GM12878 (cell line): ENCODE results near the gene AGTPBP1. TPM values are rescaled to one million over a fixed set of nuclear protein-coding genes. Genes with fewer than 3 reads are reported as not detected.

ENCODE experiments used
- ATAC-seq: fragments of 200-7000 bp; cut with Tn5 transposase; 3 replicates; pipeline ENCODE4 v1.9.1; 2020; ENCODE audit warnings: mild to moderate bottlenecking, moderate library complexity
- BruUV-seq: library from RNA; stranded (reverse); fragments of 400-500 nt; replicated peaks from 2 replicates; lab custom pipeline; 2021; lab: Mats Ljungman, UMichigan
- CTCF ChIA-PET: fragments of 300-600 bp; sonication (Branson Sonifier 250); formaldehyde crosslinking; extraction: SDS; loops from one replicate; lab custom pipeline; 2021; ENCODE audit warnings: inconsistent platforms; lab: Yijun Ruan, JAX
- POLR2A ChIA-PET: fragments of 350-600 bp; formaldehyde crosslinking; extraction: SDS; loops from one replicate; lab custom pipeline; 2021; ENCODE audit warnings: inconsistent platforms; lab: Charles Lee
- RAD21 ChIA-PET: fragments of 300-600 bp; sonication (Branson Sonifier 250); formaldehyde crosslinking; loops from one replicate; lab custom pipeline; 2023; ENCODE audit warnings: antibody characterized with exemption; ENCODE audit not compliant: unreplicated experiment; lab: Charles Lee
- SMC1A ChIA-PET: fragments of 300-600 bp; sonication (Branson Sonifier 250); formaldehyde crosslinking; loops from one replicate; lab custom pipeline; 2023; ENCODE audit not compliant: unreplicated experiment, uncharacterized antibody; lab: Charles Lee
- DNase-seq: peaks from one replicate; pipeline ENCODE4 v3.0.0-alpha.2; 2011; ENCODE audit warnings: low read depth, low spot score
- FAIRE-seq: peaks from 3 replicates; lab custom pipeline; 2011; peaks lifted over from hg19 to GRCh38; lab: Jason Lieb, UNC
- H2AFZ ChIP-seq: 2 replicates; pipeline ENCODE4 v1.6.0; 2011; ENCODE audit warnings: low read depth, low read length, control low read depth; ENCODE audit not compliant: control insufficient read depth
- H3K27ac ChIP-seq: 2 replicates; pipeline ENCODE4 v1.5.1; 2011; ENCODE audit warnings: control low read depth; ENCODE audit not compliant: control insufficient read depth, insufficient read depth
- H3K27me3 ChIP-seq, 2 experiments: replicated peaks in 1 of 2; 2 replicates each; pipeline versions ENCODE4 v1.6.0 to v1.6.1; 2011; ENCODE audit warnings: low read length in 1 of 2; ENCODE audit not compliant: control insufficient read depth in 2 of 2, insufficient read depth in 2 of 2
- H3K36me3 ChIP-seq, 2 experiments: 2 replicates each; pipeline ENCODE4 v1.5.1; 2011; ENCODE audit warnings: low read length in 1 of 2; ENCODE audit not compliant: control insufficient read depth in 2 of 2, insufficient read depth in 2 of 2
- H3K4me1 ChIP-seq: 2 replicates; pipeline ENCODE4 v1.6.1; 2011; ENCODE audit warnings: mild to moderate bottlenecking, low read length, moderate library complexity, mixed read lengths; ENCODE audit not compliant: control insufficient read depth, insufficient read depth
- H3K4me2 ChIP-seq: 2 replicates; pipeline ENCODE4 v1.6.0; 2011; ENCODE audit warnings: control low read depth; ENCODE audit not compliant: control insufficient read depth, insufficient read depth
- H3K4me3 ChIP-seq: fragments of 200-600 bp; sonication (generic); 2 replicates; pipeline ENCODE4 v1.5.1; 2016
- H3K79me2 ChIP-seq: 2 replicates; pipeline ENCODE4 v1.6.0; 2011; ENCODE audit warnings: low read length; ENCODE audit not compliant: control insufficient read depth, insufficient read depth
- H3K9ac ChIP-seq: 2 replicates; pipeline ENCODE4 v1.8.0; 2011; ENCODE audit warnings: low read length, control low read depth, mixed read lengths; ENCODE audit not compliant: control insufficient read depth, insufficient read depth
- H3K9me3 ChIP-seq: replicated peaks from 3 replicates; pipeline ENCODE4 v1.5.1; 2011; ENCODE audit warnings: mild to moderate bottlenecking, low read length; ENCODE audit not compliant: control insufficient read depth, insufficient read depth
- H4K20me1 ChIP-seq: 2 replicates; pipeline ENCODE4 v1.6.0; 2011; ENCODE audit not compliant: control insufficient read depth, insufficient read depth
- FOS ChIP-seq: IDR thresholded peaks from 3 replicates; pipeline ENCODE4 v1.6.1; 2011; ENCODE audit warnings: borderline replicate concordance; ENCODE audit not compliant: insufficient read length; ENCODE audit errors: extremely low read depth
- POU2F2 ChIP-seq: IDR thresholded peaks from 3 replicates; pipeline ENCODE4 v1.6.1; 2011; ENCODE audit warnings: low read depth, mild to moderate bottlenecking, low read length, borderline replicate concordance
- SKIL ChIP-seq: fragments of 450-650 bp; IDR thresholded peaks from 2 replicates; pipeline ENCODE4 v1.6.1; 2017; ENCODE audit warnings: mild to moderate bottlenecking, low read depth, inconsistent platforms; ENCODE audit not compliant: poor library complexity, severe bottlenecking
- SP1 ChIP-seq: IDR thresholded peaks from one replicate; pipeline ENCODE4 v1.6.1; 2011; ENCODE audit warnings: low read depth, low read length
- ZZZ3 ChIP-seq: IDR thresholded peaks from 2 replicates; pipeline ENCODE4 v1.6.1; 2011; ENCODE audit warnings: low read depth; ENCODE audit not compliant: control insufficient read depth, insufficient read length
- WGBS: methylation state at CpG from one replicate; pipeline ENCODE4 v1.1.6; 2016; ENCODE audit warnings: low lambda C conversion rate; ENCODE audit not compliant: insufficient replicate concordance, insufficient coverage; ENCODE audit errors: missing lambda C conversion rate; 5-methylcytosine and 5-hydroxymethylcytosine counted together
- in situ Hi-C: fragments of 300-500 bp; cut with MboI; formaldehyde crosslinking; loops from 9 replicates; pipeline ENCODE4 v1.14.3; 2018; ENCODE audit warnings: mixed read lengths
- intact Hi-C: fragments of 100-400 bp; cut with micrococcal nuclease; formaldehyde crosslinking; loops from one replicate; pipeline ENCODE4 v1.14.2; 2022; ENCODE audit not compliant: unreplicated experiment
- polyA plus RNA-seq, 11 experiments: library from polyadenylated mRNA; depleted of rRNA in 4 of 11; unstranded in 6 of 11; stranded (reverse) in 5 of 11; fragments of >200 nt; fragmentation: Nextera tagmentation in 4 of 11; fragmentation: Illumina TruSeq in 1 of 11; extraction: Ambion mirVana in 4 of 11; extraction: Trizol in 1 of 11; gene quantifications; 1 replicate in 1 of 11; 2 replicates in 10 of 11; pipeline versions ENCODE4 v1.2.1 to v1.2.3, GENCODE V29; 2011 to 2016; ENCODE audit warnings: inconsistent platforms in 2 of 11, missing spikeins in 2 of 11, low read depth in 1 of 11
- total RNA-seq, 4 experiments: library from RNA; depleted of rRNA in 3 of 4; stranded (reverse); fragments of >200 nt in 3 of 4; fragmentation: Illumina TruSeq in 1 of 4; extraction: Trizol in 1 of 4; gene quantifications; 2 replicates each; pipeline versions ENCODE4 v1.2.1 to v1.2.3, GENCODE V29; 2013 to 2021
- TF ChIP-seq, protein P1 (sequence below): fragments of 450-650 bp; IDR thresholded peaks from 2 replicates; pipeline ENCODE4 v1.6.1; 2018; ENCODE audit warnings: mild to moderate bottlenecking, low read depth, moderate library complexity; ENCODE audit not compliant: partially characterized antibody
- TF ChIP-seq, protein P2 (sequence below): IDR thresholded peaks from 2 replicates; pipeline ENCODE4 v1.6.1; 2011; ENCODE audit warnings: mild to moderate bottlenecking, low read depth, low read length, moderate library complexity; ENCODE audit not compliant: insufficient replicate concordance
- TF ChIP-seq, protein P3 (sequence below): IDR thresholded peaks from 2 replicates; pipeline ENCODE4 v1.6.1; 2012; ENCODE audit warnings: low read depth, low read length, improper control_type of control experiment

The AGTPBP1 gene
- total and polyA plus RNA-seq, 10 of the 15 experiments (the other 5 are each of a cell fraction or from before 2014, with no cell fraction given) = 6.1 to 35.2 (median 20.0) TPM

- FAIRE-seq (no peak), ATAC-seq (no peak), DNase-seq (no peak)
- H3K4me1 ChIP-seq = peaks cover 8% of the 10 kb centered on the region
- H3K4me2 ChIP-seq = no peak overlapping the region
- TF ChIP-seq SP1 (no peak), POU2F2 (no peak), ZZZ3 (no peak), FOS (no peak), SKIL (no peak)
- TF ChIP-seq, protein P1, sequence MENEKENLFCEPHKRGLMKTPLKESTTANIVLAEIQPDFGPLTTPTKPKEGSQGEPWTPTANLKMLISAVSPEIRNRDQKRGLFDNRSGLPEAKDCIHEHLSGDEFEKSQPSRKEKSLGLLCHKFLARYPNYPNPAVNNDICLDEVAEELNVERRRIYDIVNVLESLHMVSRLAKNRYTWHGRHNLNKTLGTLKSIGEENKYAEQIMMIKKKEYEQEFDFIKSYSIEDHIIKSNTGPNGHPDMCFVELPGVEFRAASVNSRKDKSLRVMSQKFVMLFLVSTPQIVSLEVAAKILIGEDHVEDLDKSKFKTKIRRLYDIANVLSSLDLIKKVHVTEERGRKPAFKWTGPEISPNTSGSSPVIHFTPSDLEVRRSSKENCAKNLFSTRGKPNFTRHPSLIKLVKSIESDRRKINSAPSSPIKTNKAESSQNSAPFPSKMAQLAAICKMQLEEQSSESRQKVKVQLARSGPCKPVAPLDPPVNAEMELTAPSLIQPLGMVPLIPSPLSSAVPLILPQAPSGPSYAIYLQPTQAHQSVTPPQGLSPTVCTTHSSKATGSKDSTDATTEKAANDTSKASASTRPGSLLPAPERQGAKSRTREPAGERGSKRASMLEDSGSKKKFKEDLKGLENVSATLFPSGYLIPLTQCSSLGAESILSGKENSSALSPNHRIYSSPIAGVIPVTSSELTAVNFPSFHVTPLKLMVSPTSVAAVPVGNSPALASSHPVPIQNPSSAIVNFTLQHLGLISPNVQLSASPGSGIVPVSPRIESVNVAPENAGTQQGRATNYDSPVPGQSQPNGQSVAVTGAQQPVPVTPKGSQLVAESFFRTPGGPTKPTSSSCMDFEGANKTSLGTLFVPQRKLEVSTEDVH = no peak
- TF ChIP-seq, protein P2, sequence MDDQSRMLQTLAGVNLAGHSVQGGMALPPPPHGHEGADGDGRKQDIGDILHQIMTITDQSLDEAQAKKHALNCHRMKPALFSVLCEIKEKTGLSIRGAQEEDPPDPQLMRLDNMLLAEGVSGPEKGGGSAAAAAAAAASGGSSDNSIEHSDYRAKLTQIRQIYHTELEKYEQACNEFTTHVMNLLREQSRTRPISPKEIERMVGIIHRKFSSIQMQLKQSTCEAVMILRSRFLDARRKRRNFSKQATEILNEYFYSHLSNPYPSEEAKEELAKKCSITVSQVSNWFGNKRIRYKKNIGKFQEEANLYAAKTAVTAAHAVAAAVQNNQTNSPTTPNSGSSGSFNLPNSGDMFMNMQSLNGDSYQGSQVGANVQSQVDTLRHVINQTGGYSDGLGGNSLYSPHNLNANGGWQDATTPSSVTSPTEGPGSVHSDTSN = no peak
- TF ChIP-seq, protein P3, sequence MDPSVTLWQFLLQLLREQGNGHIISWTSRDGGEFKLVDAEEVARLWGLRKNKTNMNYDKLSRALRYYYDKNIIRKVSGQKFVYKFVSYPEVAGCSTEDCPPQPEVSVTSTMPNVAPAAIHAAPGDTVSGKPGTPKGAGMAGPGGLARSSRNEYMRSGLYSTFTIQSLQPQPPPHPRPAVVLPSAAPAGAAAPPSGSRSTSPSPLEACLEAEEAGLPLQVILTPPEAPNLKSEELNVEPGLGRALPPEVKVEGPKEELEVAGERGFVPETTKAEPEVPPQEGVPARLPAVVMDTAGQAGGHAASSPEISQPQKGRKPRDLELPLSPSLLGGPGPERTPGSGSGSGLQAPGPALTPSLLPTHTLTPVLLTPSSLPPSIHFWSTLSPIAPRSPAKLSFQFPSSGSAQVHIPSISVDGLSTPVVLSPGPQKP = no peak
- in situ Hi-C loops (no loop called here), intact Hi-C loops (no loop called here)
- POLR2A ChIA-PET = interaction anchor here (0.6 kb wide), 2 partner anchors 14 to 79 kb away, joined by 3 read pairs; partner anchors contain the start of gene AGTPBP1
- H2AFZ ChIP-seq = no peak overlapping the region
- 55% methylated on average over 2 of the region's 2 CpGs for WGBS
- peaks cover 0 to 3% of the 10 kb centered on the region in 2 experiments; a peak in 2 of 4 replicates for H3K36me3 ChIP-seq
- RAD21 ChIA-PET = no interaction called here
- H3K27ac ChIP-seq = no peak overlapping the region
- no peak overlapping the region for H3K4me3 ChIP-seq
- H3K9me3 ChIP-seq = no peaks in the 10 kb centered on the region; the same call in 1 of the 3 replicates
- CTCF ChIA-PET = interaction anchor here (1.1 to 2.0 kb wide), 3 partner anchors 10 to 29 kb away, joined by 3 to 6 read pairs (median 5); no protein-coding TSS in a partner anchor
- no peaks in the 10 kb centered on the region for H3K27me3 ChIP-seq
- H3K9ac ChIP-seq = no peak overlapping the region
- BruUV-seq = no TSS peak
- H3K79me2 ChIP-seq = peaks cover 29% of the 10 kb centered on the region
- H4K20me1 ChIP-seq = no peaks in the 10 kb centered on the region
- SMC1A ChIA-PET = interaction anchor here (0.6 to 1.0 kb wide), 2 partner anchors 12 to 108 kb away, joined by 3 to 4 read pairs; no protein-coding TSS in a partner anchor
These were observed 14.3 kb downstream of the AGTPBP1 start for GRCh38 chr9:85727500-85727899.
